ENCODE data around the gene SARDH.
"Not testable (repeated sequence)": the region's sequence is repeated elsewhere in the genome, so short reads cannot be mapped to it uniquely, and the experiment has no call there.

Gene SARDH

GRCh38 chr9:133777068-133777791, 39.1 kb upstream of the SARDH start:
- DNase-seq (ENCODE audit: low spot score), result no peak

- no peak for DNase-seq (ENCODE audit: low spot score)
Measured at GRCh38 chr9:133775951-133776905, 38.1 kb upstream of the SARDH start.

GRCh38 chr9:133775291-133775690, 37.1 kb upstream of the SARDH start:
- no peak for DNase-seq (ENCODE audit: low spot score)

GRCh38 chr9:133774799-133775198, 36.6 kb upstream of the SARDH start:
- no peak for DNase-seq (ENCODE audit: low spot score)

GRCh38 chr9:133773889-133774655, 35.9 kb upstream of the SARDH start:
- peak; percentile 83 for DNase-seq (ENCODE audit: low spot score)

GRCh38 chr9:133772581-133772980, 34.4 kb upstream of the SARDH start:
- DNase-seq (ENCODE audit: low spot score), result no peak

- DNase-seq (ENCODE audit: low spot score), result no peak
Measured at GRCh38 chr9:133771486-133772482, 33.6 kb upstream of the SARDH start.

GRCh38 chr9:133770076-133770777, 32.1 kb upstream of the SARDH start:
- no peak for DNase-seq (ENCODE audit: low spot score)

GRCh38 chr9:133769511-133770075, 31.4 kb upstream of the SARDH start:
- no peak for DNase-seq (ENCODE audit: low spot score)

GRCh38 chr9:133768859-133769510, 30.8 kb upstream of the SARDH start:
- no peak for DNase-seq (ENCODE audit: low spot score)

- no peak for DNase-seq (ENCODE audit: low spot score)
Measured at GRCh38 chr9:133768371-133768858, 30.3 kb upstream of the SARDH start.

- DNase-seq (ENCODE audit: low spot score), result no peak
Measured at GRCh38 chr9:133767625-133768024, 29.5 kb upstream of the SARDH start.

GRCh38 chr9:133767008-133767407, 28.9 kb upstream of the SARDH start:
- DNase-seq (ENCODE audit: low spot score), result no peak

- not testable (repeated sequence) for DNase-seq (ENCODE audit: low spot score)
Measured at GRCh38 chr9:133766234-133766633, 28.1 kb upstream of the SARDH start.

- peak; percentile 84 for DNase-seq (ENCODE audit: low spot score)
Measured at GRCh38 chr9:133763272-133764183, 25.4 kb upstream of the SARDH start.

- DNase-seq (ENCODE audit: low spot score), result no peak
Measured at GRCh38 chr9:133762488-133763271, 24.5 kb upstream of the SARDH start.

GRCh38 chr9:133761641-133762248, 23.6 kb upstream of the SARDH start:
- no peak for DNase-seq (ENCODE audit: low spot score)
